Measurements from ENCODE around the gene GPR35. TPM values are rescaled to one million over a fixed set of nuclear protein-coding genes. Genes with fewer than 3 reads are reported as not detected.

The GPR35 gene
- total RNA-seq, 2 experiments from 2014 or later: 2.5 to 2.6 TPM

GRCh38 chr2:240631548-240632305, 6.4 kb downstream of the GPR35 start:
- H3K27me3 Mint-ChIP-seq (ENCODE audit: low read depth): no peaks in the 10 kb centered on the region
- intact Hi-C loops (cut with micrococcal nuclease): no loop called here
- H3K27ac Mint-ChIP-seq: no peak overlapping the region
- CTCF ChIA-PET: no interaction called here
- no peak for DNase-seq
- H3K4me3 Mint-ChIP-seq: no peak overlapping the region
- peaks cover 5% of the 10 kb centered on the region for H3K4me1 Mint-ChIP-seq (ENCODE audit: low read depth)
- peaks cover 19% of the 10 kb centered on the region for H3K9me3 Mint-ChIP-seq
- peaks cover 6% of the 10 kb centered on the region for H3K36me3 Mint-ChIP-seq (ENCODE audit: low read depth)

- CTCF ChIA-PET: no interaction called here
- Mint-ChIP-seq H3K27me3 (ENCODE audit: low read depth) (no peaks in the 10 kb centered on the region), H3K27ac (no peak overlapping the region), H3K9me3 (peaks cover 19% of the 10 kb centered on the region), H3K36me3 (ENCODE audit: low read depth) (peaks cover 6% of the 10 kb centered on the region), H3K4me1 (ENCODE audit: low read depth) (no peaks in the 10 kb centered on the region), H3K4me3 (no peak overlapping the region)
- DNase-seq: no peak
- intact Hi-C loops (cut with micrococcal nuclease): no loop called here
Observed at GRCh38 chr2:240632306-240632721, 7.0 kb downstream of the GPR35 start.

- Mint-ChIP-seq H3K9me3 (peaks cover 19% of the 10 kb centered on the region), H3K4me1 (ENCODE audit: low read depth) (no peaks in the 10 kb centered on the region), H3K36me3 (ENCODE audit: low read depth) (peaks cover 6% of the 10 kb centered on the region), H3K27ac (no peak overlapping the region), H3K27me3 (ENCODE audit: low read depth) (no peaks in the 10 kb centered on the region), H3K4me3 (no peak overlapping the region)
- CTCF ChIA-PET: interaction anchor here (0.6 kb wide), 1 partner anchor 363 kb away, joined by 4 read pairs; no protein-coding TSS in a partner anchor
- intact Hi-C loops (cut with micrococcal nuclease): no loop called here
- DNase-seq: no peak
Observed at GRCh38 chr2:240635121-240635997, 10.1 kb downstream of the GPR35 start.

GRCh38 chr2:240635998-240636547, 10.8 kb downstream of the GPR35 start:
- CTCF ChIA-PET: interaction anchor here (0.6 kb wide), 1 partner anchor 363 kb away, joined by 4 read pairs; no protein-coding TSS in a partner anchor
- Mint-ChIP-seq H3K9me3 (peaks cover 19% of the 10 kb centered on the region), H3K27me3 (ENCODE audit: low read depth) (no peaks in the 10 kb centered on the region), H3K27ac (no peak overlapping the region), H3K4me3 (no peak overlapping the region), H3K36me3 (ENCODE audit: low read depth) (peaks cover 6% of the 10 kb centered on the region), H3K4me1 (ENCODE audit: low read depth) (no peaks in the 10 kb centered on the region)
- intact Hi-C loops (cut with micrococcal nuclease): no loop called here
- no peak for DNase-seq

- Mint-ChIP-seq H3K27ac (no peak overlapping the region), H3K27me3 (ENCODE audit: low read depth) (no peaks in the 10 kb centered on the region)
- DNase-seq: no peak
Observed at GRCh38 chr2:240636563-240637115, 11.4 kb downstream of the GPR35 start.

GRCh38 chr2:240637116-240637900, 12.0 kb downstream of the GPR35 start:
- Mint-ChIP-seq H3K36me3 (ENCODE audit: low read depth) (peaks cover 6% of the 10 kb centered on the region), H3K4me3 (no peak overlapping the region), H3K4me1 (ENCODE audit: low read depth) (no peaks in the 10 kb centered on the region), H3K9me3 (peaks cover 19% of the 10 kb centered on the region), H3K27ac (no peak overlapping the region), H3K27me3 (ENCODE audit: low read depth) (no peaks in the 10 kb centered on the region)
- CTCF ChIA-PET: no interaction called here
- intact Hi-C loops (cut with micrococcal nuclease): no loop called here
- no peak for DNase-seq

More at GRCh38 chr2:240636563-240637115, 11.4 kb downstream of the GPR35 start:
- CTCF ChIA-PET: no interaction called here
- no peak overlapping the region for H3K4me3 Mint-ChIP-seq
- intact Hi-C loops (cut with micrococcal nuclease): no loop called here
- H3K36me3 Mint-ChIP-seq (ENCODE audit: low read depth): peaks cover 6% of the 10 kb centered on the region
- H3K4me1 Mint-ChIP-seq (ENCODE audit: low read depth): no peaks in the 10 kb centered on the region
- peaks cover 19% of the 10 kb centered on the region for H3K9me3 Mint-ChIP-seq

- CTCF ChIA-PET: no interaction called here
- H3K4me3 Mint-ChIP-seq: no peak overlapping the region
- H3K4me1 Mint-ChIP-seq (ENCODE audit: low read depth): no peaks in the 10 kb centered on the region
- no peak for DNase-seq
- peaks cover 6% of the 10 kb centered on the region for H3K36me3 Mint-ChIP-seq (ENCODE audit: low read depth)
- no peaks in the 10 kb centered on the region for H3K27me3 Mint-ChIP-seq (ENCODE audit: low read depth)
- H3K27ac Mint-ChIP-seq: no peak overlapping the region
- intact Hi-C loops (cut with micrococcal nuclease): no loop called here
- peaks cover 18% of the 10 kb centered on the region for H3K9me3 Mint-ChIP-seq
Observed at GRCh38 chr2:240637901-240638345, 12.6 kb downstream of the GPR35 start.

GRCh38 chr2:240638512-240639160, 13.4 kb downstream of the GPR35 start:
- DNase-seq: no peak
- peaks cover 10% of the 10 kb centered on the region for H3K9me3 Mint-ChIP-seq
- intact Hi-C loops (cut with micrococcal nuclease): no loop called here
- no peak overlapping the region for H3K27ac Mint-ChIP-seq
- H3K36me3 Mint-ChIP-seq (ENCODE audit: low read depth): no peaks in the 10 kb centered on the region
- CTCF ChIA-PET: no interaction called here
- no peak overlapping the region for H3K4me3 Mint-ChIP-seq
- H3K4me1 Mint-ChIP-seq (ENCODE audit: low read depth): no peaks in the 10 kb centered on the region
- no peaks in the 10 kb centered on the region for H3K27me3 Mint-ChIP-seq (ENCODE audit: low read depth)

- DNase-seq: no peak
- Mint-ChIP-seq H3K27ac (no peak overlapping the region), H3K36me3 (ENCODE audit: low read depth) (no peaks in the 10 kb centered on the region), H3K9me3 (peaks cover 2% of the 10 kb centered on the region), H3K4me1 (ENCODE audit: low read depth) (no peaks in the 10 kb centered on the region), H3K4me3 (no peak overlapping the region), H3K27me3 (ENCODE audit: low read depth) (no peaks in the 10 kb centered on the region)
- intact Hi-C loops (cut with micrococcal nuclease): no loop called here
- CTCF ChIA-PET: no interaction called here
Observed at GRCh38 chr2:240639566-240639965, 14.3 kb downstream of the GPR35 start.

- CTCF ChIA-PET: no interaction called here
- peaks cover 1% of the 10 kb centered on the region for H3K4me1 Mint-ChIP-seq (ENCODE audit: low read depth)
- H3K27me3 Mint-ChIP-seq (ENCODE audit: low read depth): no peaks in the 10 kb centered on the region
- H3K36me3 Mint-ChIP-seq (ENCODE audit: low read depth): no peaks in the 10 kb centered on the region
- no peak overlapping the region for H3K27ac Mint-ChIP-seq
- H3K9me3 Mint-ChIP-seq: no peaks in the 10 kb centered on the region
- H3K4me3 Mint-ChIP-seq: no peak overlapping the region
- no peak for DNase-seq
- intact Hi-C loops (cut with micrococcal nuclease): no loop called here
Observed at GRCh38 chr2:240640939-240641338, 15.7 kb downstream of the GPR35 start.

- Mint-ChIP-seq H3K9me3 (no peaks in the 10 kb centered on the region), H3K4me3 (no peak overlapping the region), H3K36me3 (ENCODE audit: low read depth) (no peaks in the 10 kb centered on the region), H3K27ac (no peak overlapping the region), H3K4me1 (ENCODE audit: low read depth) (peaks cover 3% of the 10 kb centered on the region), H3K27me3 (ENCODE audit: low read depth) (no peaks in the 10 kb centered on the region)
- intact Hi-C loops (cut with micrococcal nuclease): no loop called here
- DNase-seq: no peak
- CTCF ChIA-PET: no interaction called here
Observed at GRCh38 chr2:240642061-240642805, 17.0 kb downstream of the GPR35 start.

All from activated naive CD4-positive, alpha-beta T cell treated with anti-CD3 and anti-CD28 coated beads for 36 hours (primary cell).